ENCODE measurements around the gene SAP25. TPM values are rescaled to one million over a fixed set of nuclear protein-coding genes. Genes with fewer than 3 reads are reported as not detected.

Gene SAP25
- total and polyA plus RNA-seq, 2 of the 8 experiments (the other 6 are each of a cell fraction or from before 2014, with no cell fraction given), result 3.6 to 5.8 TPM

- no peak overlapping the region for H2BK15ac ChIP-seq (ENCODE audit: low read length)
- ChIA-PET CTCF (ENCODE audit: partially characterized antibody) (interaction anchor here (0.6 to 26.5 kb wide), 7 partner anchors 9 to 221 kb away, joined by 3 to 341 read pairs (median 4); no protein-coding TSS in a partner anchor), POLR2A (ENCODE audit: partially characterized antibody) (interaction anchor here (1.0 to 2.9 kb wide), 4 partner anchors 15 to 115 kb away, joined by 3 to 10 read pairs (median 5); partner anchors contain the start of genes MEPCE and ZCWPW1)
- DNase-seq (ENCODE audit: low read depth in 1 of 2, low spot score in 2 of 2) (no peak), FAIRE-seq (no peak)
- peaks cover 4% of the 10 kb centered on the region; the same call in 1 of the 2 replicates for H3K23me2 ChIP-seq (ENCODE audit: low read depth, low read length)
- H3K23ac ChIP-seq (ENCODE audit: insufficient read length), result no peak overlapping the region
- no peak overlapping the region for H4K91ac ChIP-seq (replicated peaks; ENCODE audit: insufficient read length, low read length)
- H4K20me1 ChIP-seq (replicated peaks in 1 of 2; ENCODE audit: control insufficient read depth in 1 of 2, insufficient read depth in 2 of 2, low read length in 2 of 2), result no peaks in the 10 kb centered on the region
- H4K8ac ChIP-seq (ENCODE audit: extremely low read depth, insufficient read depth, low read length), result no peak overlapping the region
- H3K18ac ChIP-seq (ENCODE audit: extremely low read depth, low read length), result no peak overlapping the region
- H2BK12ac ChIP-seq (ENCODE audit: low read depth, low read length), result no peak overlapping the region; the same call in 1 of the 2 replicates
- H4K5ac ChIP-seq (ENCODE audit: insufficient read length, low read depth, low read length), result no peak overlapping the region
- H3K4me1 ChIP-seq (replicated peaks in 1 of 4; ENCODE audit: control insufficient read depth in 3 of 4, insufficient read depth in 4 of 4, low read length in 3 of 4), result peaks cover 13 to 49% (median 27%) of the 10 kb centered on the region in 4 experiments; a peak in 6 of 7 replicates
- no peak overlapping the region for H3K56ac ChIP-seq (replicated peaks; ENCODE audit: insufficient read length, low read depth, low read length)
- no peak overlapping the region for H2AK5ac ChIP-seq (ENCODE audit: low read depth, low read length)
- no peak overlapping the region for H3K14ac ChIP-seq (ENCODE audit: insufficient read length)
- no peak overlapping the region for H3K4me2 ChIP-seq (ENCODE audit: insufficient read depth in 1 of 2, low read depth in 2 of 2, low read length in 2 of 2)
- H2BK20ac ChIP-seq (ENCODE audit: low read length), result no peak overlapping the region
- no peak overlapping the region for H2BK5ac ChIP-seq (ENCODE audit: low read depth, low read length)
- no peak overlapping the region for H2AFZ ChIP-seq (ENCODE audit: low read length)
- peaks cover 0 to 48% of the 10 kb centered on the region in 2 experiments; a peak in 3 of 4 replicates for H3K79me2 ChIP-seq (ENCODE audit: control insufficient read depth in 1 of 2, insufficient read depth in 2 of 2, low read length in 2 of 2)
- H3K36me3 ChIP-seq (ENCODE audit: control insufficient read depth in 2 of 4, insufficient read depth in 4 of 4, low read length in 3 of 4), result no peaks in the 10 kb centered on the region; a peak in 2 of 8 replicates
- WGBS, 2 experiments (ENCODE audit: extremely low coverage in 1 of 2, insufficient coverage in 1 of 2, insufficient read length in 1 of 2, insufficient replicate concordance in 2 of 2, low coverage in 1 of 2, low lambda C conversion rate in 2 of 2, missing lambda C conversion rate in 1 of 2), result 79% methylated on average over 5 of the region's 5 CpGs; no CpG with 5 or more reads in 1 of the 2 experiments
- no peaks in the 10 kb centered on the region for H3K9me3 ChIP-seq (ENCODE audit: insufficient read depth in 2 of 2, low read depth in 1 of 2, low read length in 1 of 2)
- H3K4me3 ChIP-seq (ENCODE audit: extremely low read depth in 1 of 4, insufficient read depth in 2 of 4, low read depth in 3 of 4, low read length in 4 of 4), result no peak overlapping the region
- H3K4ac ChIP-seq (replicated peaks; ENCODE audit: insufficient read length, low read depth, low read length), result no peak overlapping the region
- H3K9ac ChIP-seq (replicated peaks in 1 of 4; ENCODE audit: extremely low read depth in 1 of 4, low read depth in 3 of 4, low read length in 3 of 4), result no peak overlapping the region
- peaks cover 0 to 3% (median 2%) of the 10 kb centered on the region in 4 experiments; a peak in 3 of 7 replicates for H3K27me3 ChIP-seq (replicated peaks in 1 of 4; ENCODE audit: control insufficient read depth in 3 of 4, extremely low read depth in 1 of 4, insufficient read depth in 3 of 4, low read length in 3 of 4)
- H2BK120ac ChIP-seq (replicated peaks; ENCODE audit: low read depth, low read length), result no peak overlapping the region
- H3K79me1 ChIP-seq (ENCODE audit: low read depth, low read length), result peaks cover 2% of the 10 kb centered on the region; the same call in 1 of the 2 replicates
- H3K27ac ChIP-seq (ENCODE audit: low read depth, low read length), result no peak overlapping the region
- no peak for TF ChIP-seq CREB1 (IDR thresholded peaks at IDR 0.05)
- no peak for TF ChIP-seq SUZ12 (IDR thresholded peaks at IDR 0.05; ENCODE audit: low read length)
- TF ChIP-seq RXRA (IDR thresholded peaks at IDR 0.05; ENCODE audit: insufficient read depth, low read depth, low read length), result no peak
- TF ChIP-seq KDM4A (IDR thresholded peaks at IDR 0.05; ENCODE audit: low read depth, low read length, severe bottlenecking), result no peak
- no peak for TF ChIP-seq BACH1 (IDR thresholded peaks at IDR 0.05; ENCODE audit: low read length)
- no peak for TF ChIP-seq EP300 (IDR thresholded peaks at IDR 0.05; ENCODE audit: borderline replicate concordance in 1 of 2, low read depth in 2 of 2, low read length in 2 of 2)
- TF ChIP-seq POLR2A (IDR thresholded peaks at IDR 0.05; ENCODE audit: control extremely low read depth in 1 of 2, low read depth in 2 of 2, low read length in 2 of 2), result no peak
- TF ChIP-seq ATF2 (IDR thresholded peaks at IDR 0.05; ENCODE audit: low read length), result no peak
- TF ChIP-seq JUN (IDR thresholded peaks at IDR 0.05; ENCODE audit: low read depth, low read length), result no peak
- TF ChIP-seq YY1 (IDR thresholded peaks at IDR 0.05; ENCODE audit: low read depth, low read length), result no peak
- TF ChIP-seq HDAC2 (IDR thresholded peaks at IDR 0.05; ENCODE audit: borderline replicate concordance in 1 of 2, low read depth in 2 of 2, low read length in 2 of 2), result no peak
- TF ChIP-seq CTBP2 (IDR thresholded peaks at IDR 0.05; ENCODE audit: borderline replicate concordance, insufficient read depth, insufficient read length, low read length), result no peak
Measured at GRCh38 chr7:100544386-100544785, 29.3 kb downstream of the SAP25 start.
